HG02759 (cell line): ENCODE results near the gene SNX18.

Experiments
- ATAC-seq: cut with Tn5 transposase; IDR thresholded peaks from one replicate; pipeline ENCODE4 v1.9.1; 2021; ENCODE audit warnings: mild to moderate bottlenecking, moderate library complexity; ENCODE audit not compliant: unreplicated experiment

Gene SNX18

DNA sequence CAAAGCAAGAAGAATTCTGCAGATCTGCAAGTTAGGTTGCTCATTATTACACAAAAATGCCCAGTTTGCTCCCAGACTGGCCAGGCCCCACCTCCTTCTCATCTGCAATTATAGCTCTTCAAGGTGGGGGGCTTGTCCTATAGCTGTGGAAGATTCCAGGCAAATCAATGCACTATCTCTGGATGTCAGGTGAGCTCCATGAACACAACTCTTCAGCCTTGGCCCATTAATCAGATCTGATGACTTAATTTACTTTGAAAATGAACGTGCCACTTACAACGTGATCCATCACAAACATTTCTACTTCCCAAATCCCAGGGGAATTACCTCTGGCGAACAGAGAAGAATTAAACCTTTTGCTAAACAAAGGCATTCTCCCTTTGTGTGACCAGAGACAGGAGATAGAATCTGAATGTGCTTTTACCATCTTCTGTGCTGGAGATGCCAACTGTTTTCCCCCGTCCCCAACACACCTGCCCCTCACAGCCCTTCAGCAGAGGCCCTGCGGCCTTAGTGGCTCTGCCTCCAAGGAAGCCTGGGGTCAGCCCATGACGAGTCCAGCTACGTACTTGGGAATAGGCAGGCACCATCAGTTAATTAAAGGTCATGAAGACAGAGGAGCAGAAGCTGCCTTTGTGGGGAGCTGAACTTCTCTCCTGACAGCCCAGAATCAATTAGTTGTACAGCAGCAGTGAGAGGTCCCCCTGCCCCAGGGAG is 60.5 kb downstream of the SNX18 start:
- no peak for ATAC-seq

DNA sequence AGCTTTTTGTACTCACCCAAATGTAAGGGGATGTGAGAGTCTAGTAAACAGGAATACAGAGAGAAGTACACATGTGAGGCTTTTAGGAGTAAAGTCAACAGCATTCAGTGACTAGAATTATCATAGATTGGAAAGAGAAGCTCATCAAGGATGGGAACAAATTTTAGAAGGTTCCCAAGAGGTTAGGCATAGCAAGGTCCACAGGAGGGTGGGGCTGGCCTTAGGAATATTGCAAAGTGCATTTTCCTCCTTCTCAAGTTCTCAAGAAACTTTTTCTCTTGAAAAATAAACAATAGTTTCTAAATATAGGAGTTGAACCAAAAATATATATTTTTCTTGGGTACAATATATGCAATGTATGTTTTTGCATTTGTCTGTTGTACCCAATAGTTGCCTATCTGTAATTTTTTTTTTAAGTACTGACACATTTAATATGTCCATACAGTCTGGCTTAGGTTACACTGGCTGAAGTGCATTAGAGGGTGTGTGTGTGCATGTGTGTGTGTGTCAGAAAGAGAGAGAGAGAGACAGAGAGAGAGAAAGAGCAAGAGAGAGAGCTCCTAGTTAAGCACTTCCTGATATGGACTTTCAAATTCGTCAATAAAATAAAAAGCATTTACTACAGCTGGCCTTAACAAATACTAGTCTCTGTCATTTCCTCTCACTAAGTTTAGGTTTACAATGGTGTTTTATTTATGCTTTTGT is 62.2 kb downstream of the SNX18 start:
- no peak for ATAC-seq

DNA sequence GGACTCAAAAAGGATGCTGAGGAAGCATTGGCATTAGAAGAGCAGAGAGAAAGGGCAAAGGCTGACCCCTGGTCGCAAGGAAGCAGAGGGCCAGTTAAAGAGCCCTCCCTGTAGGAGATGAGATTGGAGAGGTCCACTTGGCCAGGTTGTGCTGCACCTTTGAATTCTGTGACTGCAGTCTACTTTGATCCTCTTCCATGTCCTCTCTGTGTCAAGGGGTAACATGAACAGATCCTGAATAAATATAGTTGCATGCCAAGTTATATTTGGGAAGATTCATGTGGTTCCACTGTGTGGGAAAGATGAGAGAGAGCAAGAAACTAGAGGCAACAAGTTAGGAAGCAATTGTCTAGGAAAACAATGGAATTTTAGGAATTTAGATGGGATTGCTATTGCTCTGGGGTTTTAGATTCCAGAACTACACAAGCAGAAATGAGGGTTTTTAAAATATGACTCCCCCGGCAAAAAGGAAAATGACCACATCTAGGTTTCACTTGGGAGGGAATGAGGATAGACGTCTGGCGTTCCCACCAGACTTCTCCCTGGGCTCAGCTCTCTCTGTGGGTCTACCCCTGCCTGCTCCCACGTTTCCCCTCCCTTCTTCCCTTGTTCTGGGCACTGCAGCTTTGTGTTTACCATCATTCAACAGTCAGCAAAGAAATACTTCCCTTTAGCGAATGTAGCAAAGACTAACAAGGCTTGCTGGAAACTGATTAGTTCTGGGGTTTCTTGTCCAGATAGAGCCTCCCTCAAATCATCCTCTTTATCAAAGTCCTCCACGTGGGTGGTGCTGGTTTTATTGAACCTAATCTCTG is 63.6 kb downstream of the SNX18 start:
- no peak for ATAC-seq

DNA sequence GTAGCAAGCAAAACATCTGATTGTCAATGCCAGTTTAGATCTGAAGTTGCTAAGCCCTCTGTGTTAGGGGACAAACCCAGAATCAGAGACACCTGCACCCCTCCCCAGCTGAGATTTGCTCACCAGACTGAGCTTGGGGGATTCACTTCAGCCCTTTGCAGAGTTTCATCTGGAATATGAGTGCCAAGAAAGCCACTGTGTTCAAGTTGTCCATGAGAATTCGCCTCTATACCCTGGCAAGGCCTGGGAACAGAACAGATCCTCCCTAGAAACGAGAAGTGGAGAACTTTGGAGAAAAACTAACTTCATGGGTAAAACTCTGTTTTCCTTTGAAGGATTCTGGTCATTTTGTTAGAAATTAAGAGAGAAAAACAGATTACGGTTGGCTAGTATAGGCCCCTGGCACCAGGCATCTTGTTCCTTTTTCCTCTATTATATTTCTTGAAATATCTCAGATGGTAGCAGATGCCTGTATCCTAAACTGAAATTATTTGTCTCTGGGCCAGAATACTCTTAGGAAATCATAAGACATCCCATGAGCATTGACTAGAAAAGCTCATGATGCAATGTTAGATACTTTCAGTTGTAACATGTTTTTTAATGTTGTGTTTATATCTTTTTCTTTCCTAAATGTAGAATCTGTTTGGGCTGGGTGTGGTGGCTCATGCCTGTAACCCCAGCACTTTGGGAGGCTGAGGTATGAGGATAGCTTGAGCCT is 64.4 kb downstream of the SNX18 start:
- ATAC-seq = no peak

DNA sequence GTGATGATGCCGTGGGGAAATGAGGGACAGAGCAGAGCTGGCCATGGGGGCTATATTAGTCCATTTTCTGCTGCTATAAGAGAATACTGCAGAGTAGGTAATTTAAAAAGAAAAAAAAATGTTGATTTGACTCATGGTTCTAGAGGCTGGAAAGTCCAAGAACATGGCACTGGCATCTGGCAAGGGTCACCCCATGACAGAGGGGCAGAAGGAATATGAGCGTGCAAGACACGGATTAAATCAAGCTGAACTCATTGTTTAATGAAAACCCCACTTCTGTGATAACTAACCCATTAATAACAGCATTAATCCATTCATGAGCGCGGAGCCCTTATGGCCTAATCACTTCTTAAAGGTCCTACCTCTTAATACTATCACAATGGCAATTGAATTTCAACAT is 68.8 kb downstream of the SNX18 start:
- no peak for ATAC-seq

DNA sequence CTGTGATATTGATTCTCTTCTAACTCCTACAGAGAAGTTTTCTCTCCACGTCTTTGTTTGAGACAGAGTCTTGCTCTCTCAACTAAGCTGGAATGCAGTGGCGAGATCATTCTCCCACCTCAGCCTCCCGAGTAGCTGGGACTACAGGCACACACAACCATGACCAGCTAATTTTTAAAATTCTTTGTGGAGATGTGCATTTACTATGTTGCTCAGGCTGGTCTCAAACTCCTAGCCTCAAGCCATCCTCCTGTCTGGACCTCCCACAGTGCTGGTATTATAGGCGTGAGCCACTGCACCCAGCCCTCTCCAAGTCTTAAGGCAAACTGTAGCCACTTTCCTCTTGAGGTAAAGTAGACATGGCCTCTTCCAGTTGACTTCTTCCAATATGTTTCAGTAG is 72.2 kb downstream of the SNX18 start:
- ATAC-seq = no peak

DNA sequence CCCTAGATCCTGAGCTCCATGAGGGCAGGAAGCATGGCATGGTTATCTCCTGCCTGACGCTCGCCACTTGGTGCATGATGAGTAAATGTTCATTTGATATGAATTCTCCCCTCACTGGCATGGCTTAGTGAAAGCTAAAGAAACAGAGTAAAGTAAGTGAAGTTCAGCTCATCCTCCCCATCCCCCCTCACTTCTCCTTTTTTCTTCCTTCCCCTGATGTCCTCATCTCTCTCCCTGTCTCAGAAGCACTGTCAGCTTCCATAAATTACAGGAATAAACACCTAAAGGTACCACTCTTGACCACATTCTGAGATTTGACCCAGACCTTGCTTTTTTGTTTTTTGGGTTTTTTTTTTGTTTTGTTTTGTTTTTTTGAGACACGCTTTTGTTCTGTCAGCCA is 73.3 kb downstream of the SNX18 start:
- ATAC-seq = no peak

DNA sequence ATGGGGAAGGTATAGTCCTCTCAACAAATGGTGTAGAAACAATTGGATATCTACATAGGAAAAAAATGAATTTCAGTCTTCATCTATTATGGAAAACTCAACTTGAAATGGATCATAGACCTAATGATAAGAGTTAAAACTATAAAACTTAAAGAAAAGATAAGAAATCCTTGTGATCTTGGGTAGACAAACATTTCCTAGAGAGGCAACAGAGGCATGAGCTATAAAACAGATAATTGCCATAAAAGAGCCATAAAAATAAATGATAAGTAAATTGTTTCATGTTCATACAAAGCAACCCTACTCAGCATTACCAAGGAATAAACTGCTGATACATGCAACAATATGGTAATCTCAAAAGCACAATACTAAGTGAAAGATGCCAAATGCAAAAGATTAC is 76.2 kb downstream of the SNX18 start:
- no peak for ATAC-seq

DNA sequence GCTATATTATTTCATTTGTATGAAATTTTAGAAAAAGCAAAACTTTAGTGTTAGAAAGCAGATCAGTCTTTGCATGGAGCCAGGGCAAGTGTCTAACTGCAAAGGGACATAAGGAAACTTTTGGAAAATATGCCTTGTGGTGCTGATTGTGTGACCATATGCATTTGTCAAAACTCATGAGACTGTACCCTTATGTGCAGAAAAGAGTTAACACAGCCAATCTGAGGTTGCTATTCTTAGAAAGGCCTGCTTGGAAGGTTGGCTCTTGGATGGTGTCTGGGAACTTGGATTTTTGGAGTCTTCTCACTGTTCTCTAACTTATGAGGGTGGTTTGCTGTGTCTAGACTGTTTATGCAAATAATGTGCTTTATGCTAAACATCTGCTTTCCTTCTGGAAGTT is 76.6 kb downstream of the SNX18 start:
- no peak for ATAC-seq

DNA sequence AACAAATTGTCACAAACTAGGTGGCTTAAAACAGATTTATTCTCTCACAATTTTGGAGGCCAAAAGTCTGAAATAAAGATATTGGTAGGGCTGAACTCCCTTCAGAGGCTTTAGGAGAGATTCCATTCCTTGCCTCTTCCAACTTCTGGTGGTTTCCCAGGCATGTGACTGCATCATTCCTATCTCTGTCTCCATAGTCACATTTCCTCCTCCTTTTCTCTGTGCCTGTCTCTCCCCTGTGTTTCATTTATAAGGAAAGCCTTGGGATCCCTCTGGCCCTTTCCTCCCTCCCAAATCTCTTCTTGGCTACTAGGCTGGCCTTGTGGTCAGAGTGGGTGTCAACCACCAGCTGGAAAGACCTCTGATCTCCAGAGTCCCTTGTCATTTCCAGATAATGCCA is 78.2 kb downstream of the SNX18 start:
- ATAC-seq = no peak
